Measurements from ENCODE around the gene SMG9.

Gene SMG9

DNA sequence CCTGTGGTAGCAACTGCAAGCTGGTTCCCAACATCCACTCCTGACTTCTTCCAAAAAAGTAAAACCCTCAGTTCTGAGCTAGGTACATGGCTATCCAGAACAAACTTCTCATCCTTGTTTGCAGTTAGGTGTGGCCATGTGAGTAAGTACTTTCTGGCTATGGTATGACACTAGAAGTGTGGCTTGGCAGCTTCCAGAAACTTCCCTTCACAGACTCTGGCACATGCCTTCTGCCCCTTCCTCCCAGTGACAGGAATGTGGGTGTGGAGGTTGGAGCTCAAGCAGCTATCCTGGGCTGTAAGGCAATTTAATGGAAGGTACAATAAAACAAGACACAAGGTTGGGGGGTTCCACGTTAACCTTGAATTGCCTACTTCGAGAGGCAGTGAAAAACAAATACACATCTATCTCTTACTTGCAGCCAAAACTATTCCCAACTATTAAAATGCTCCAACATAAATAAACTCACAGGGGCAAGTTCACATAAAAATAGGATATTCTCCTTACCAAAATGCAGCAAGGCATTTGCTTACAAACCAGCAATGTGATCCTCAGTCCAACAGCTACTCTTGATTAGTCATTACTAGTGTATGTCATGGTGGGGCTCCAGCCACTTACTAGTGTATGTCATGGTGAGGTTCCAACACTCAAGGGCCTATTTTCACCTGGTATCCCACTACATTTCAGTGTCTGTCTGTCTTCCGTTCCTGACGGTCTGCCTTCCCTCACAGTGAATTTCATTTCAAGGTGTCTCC is 3.1 kb downstream of the SMG9 start:
- no peak for FAIRE-seq

DNA sequence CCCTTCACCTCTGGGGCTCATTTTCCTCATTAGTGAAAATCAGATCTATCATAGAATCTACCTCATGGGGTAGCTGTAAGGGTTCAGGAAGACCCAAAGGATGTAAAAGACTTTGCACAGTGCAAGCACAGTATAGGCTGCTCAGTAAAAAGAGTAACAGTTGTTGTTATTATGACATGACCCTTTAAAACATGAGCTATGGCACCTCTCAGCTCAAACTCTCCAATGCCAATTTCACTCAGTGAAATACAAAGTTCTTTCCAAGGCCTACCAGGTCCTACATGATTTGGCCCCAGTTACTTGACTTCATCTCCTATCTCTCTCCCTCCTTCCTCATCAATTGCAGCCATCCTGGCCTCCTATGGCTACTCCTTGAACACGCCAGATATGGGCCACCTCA is 4.9 kb downstream of the SMG9 start:
- no peak for FAIRE-seq

DNA sequence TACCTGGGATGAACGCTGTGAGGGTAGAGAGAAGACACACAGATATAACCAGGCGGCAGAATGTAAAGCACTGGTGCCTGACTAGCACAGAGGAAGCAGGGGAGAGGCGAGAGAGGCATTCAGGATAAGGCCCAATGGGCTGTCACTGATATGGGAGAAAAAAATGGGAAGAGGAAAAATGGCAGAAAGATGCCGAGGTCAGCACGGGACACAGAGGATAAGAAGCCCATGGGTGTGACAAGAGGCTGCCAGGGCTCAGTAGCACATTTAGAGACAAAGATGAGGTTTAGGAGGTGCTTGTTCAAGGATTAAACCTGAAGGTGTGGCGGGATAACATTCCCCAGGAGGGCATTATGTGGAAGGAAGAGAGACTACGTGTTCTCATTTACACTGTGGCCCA is 5.6 kb downstream of the SMG9 start:
- no peak for FAIRE-seq

DNA sequence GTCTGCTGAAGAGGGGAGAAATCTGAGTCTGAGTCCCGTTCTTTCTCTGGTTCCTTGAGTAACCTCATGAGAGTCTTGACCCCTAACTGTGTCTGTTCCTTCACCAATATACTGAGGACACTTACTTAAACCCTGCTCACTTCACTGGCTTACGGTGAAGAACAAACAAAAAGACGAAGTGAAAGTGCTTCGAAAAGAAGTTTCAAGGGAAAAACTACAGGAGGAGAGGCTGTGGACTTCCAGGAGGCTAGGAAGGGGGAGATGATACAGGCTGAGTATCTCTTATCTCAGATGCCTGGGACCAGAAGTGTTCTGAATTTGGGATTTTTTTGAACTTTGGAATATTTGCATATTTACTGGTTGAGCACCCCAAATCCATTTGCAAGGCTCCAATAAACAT is 6.1 kb downstream of the SMG9 start:
- FAIRE-seq = no peak

DNA sequence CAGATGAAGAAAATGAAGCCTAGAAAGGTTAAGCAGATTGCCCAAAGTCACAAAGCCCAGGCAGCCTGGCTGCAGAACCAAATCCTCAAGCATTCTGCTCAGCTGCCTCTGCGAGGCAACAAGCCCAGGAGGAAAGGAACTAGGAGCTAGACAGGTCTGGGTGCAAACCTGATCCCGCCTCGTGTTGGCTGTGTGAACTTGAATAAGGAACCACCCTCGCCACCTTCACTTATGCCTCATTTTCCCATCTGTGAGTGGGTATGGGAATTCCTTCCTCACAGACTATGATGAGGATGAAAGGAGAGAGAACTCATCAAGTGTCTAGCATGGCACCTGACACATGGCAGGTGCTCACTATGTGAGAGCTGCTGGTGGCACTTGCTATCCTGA is 6.6 kb downstream of the SMG9 start:
- no peak for FAIRE-seq

DNA sequence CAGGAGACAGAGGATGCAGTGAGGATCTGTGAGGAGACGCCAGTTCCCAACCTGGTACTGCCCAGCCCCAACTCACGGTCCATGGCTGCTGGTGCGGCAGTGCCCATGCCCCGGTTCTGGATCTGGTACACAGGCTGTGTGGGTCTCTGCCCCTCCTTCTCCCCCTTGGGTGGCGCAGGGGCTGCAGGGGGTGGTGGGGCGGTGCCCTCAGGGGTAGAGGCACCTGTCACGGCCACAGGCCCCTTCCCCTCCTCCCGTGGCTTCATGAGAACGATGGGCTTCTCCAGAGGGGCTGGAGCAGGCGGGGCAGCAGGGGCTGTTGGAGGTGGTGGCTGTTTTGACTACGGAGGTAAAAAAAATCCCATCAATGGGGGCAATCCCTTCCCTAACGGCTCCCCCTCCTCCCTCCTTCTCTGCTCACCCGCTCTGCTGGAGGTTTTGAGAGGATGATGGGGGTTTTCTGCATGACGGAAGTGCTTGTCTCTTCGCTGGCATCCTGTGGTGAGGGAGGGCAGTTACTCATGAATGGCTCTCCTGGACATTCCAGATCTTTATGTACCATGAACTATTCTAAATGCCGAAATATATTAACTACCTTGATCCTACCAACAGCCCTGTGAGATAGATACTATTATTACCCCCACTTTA is 7.1 kb downstream of the SMG9 start:
- no peak for FAIRE-seq

DNA sequence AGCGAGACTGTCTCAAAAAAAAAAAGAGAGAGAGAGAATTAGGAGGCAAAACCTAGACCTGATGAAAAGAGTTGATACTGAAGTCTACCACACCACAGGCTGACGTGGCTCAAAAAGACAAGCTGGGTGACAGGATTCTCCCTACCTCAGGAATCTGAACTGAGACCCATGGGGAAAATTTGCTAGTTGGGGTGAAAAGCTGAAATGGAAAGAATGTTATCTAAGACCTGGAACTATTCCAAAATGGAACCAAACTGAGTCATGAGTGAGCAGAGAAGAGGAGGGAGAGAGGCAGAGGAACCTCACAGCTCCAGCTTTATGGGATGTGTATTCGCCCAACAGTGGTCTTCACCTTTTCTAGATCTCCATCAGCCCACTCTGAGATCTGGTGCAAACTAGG is 11.7 kb downstream of the SMG9 start:
- no peak for FAIRE-seq

DNA sequence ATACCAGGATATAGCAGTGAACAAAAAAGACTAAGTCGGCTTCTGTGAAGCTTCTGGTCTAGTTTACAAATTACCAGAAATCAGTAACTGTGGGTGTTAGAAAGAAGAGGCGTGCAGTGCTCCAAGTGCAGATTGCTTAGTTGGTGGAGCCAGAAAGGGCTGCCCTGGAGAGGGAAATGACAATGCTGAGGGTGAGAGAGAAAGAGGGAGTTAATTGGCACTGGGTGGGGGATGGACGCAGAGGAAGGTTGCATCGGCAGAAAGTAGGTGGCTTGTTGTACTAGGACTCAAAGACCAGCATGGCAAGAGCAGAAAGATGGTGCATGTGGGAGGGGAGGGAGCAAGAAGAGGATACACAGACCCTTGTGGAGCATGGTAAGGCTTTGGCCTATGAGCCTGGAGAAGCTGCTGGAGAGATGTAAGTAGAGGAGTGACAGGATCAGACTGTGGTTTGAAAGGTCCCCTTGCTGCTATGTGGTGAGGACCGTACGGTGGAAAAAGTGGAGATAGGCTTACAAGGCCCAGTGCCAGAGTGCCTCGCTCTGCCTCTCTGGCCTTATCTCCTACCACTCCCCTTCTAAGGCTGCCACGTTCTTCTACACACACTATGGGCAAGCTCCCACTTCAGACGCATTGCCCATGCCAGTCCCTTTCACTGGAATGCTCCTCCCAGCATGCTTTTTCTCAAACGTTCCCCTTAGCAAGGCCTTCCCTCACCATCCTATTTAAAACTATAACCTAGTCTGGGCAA is 13.5 kb downstream of the SMG9 start:
- FAIRE-seq = no peak

DNA sequence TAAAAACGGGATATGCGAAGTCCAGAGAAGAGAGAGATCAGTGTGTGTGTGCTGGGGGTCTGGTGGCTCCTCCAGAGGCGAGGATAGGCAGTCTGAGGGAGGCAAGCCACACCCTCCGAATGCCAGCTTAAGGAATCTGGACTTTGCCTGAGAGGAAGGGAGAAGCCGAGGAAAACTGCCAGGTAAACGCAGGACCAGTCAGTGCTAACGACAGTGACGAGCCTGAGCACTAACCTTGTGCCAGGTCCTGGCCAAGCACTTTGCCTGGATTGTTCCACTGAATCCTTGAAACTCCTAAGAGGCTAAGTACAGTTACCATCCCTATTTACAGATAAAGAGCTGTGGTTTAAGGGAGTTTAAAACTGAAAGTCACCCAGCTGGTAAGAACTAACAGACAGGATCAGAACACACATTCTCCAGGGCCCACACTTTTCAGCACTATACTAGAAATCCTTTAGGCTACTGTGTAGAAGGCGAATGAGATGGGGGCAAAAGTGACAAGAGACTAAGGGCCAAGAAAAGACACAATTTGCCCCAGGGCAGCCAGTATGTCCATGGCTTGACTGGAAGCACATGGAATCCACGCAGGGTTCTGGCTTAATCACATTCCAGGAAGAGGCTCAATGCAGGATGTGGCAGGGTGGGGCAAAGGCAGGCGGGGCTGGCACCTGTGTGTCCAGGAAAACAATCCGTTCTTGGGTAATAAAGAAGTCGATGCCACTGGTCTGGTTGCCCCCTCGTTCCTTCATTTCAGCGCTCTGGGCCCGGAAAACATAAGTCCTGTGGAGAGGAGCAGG is 15.1 kb downstream of the SMG9 start:
- FAIRE-seq = no peak

DNA sequence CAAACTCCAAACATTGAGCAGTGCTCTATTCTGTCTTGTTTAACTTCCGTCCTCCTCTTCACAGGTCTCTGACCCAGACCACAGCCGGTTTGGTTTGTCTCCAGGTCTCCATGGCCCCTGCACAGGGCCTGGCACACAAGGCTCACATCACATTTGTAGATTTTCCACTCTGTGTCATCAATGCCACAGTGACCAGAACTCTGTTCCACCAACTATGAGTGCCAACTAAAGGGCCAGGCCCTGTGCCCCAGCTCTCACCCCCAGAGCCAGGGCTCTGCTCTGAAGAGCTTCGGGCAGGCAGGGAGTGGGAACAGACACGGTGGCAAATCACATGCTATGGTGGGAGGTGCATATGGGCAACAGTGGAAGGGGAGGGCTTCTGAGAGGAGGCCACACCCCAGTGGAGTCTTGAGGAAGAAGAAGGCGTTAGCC is 16.0 kb downstream of the SMG9 start:
- FAIRE-seq = no peak

DNA sequence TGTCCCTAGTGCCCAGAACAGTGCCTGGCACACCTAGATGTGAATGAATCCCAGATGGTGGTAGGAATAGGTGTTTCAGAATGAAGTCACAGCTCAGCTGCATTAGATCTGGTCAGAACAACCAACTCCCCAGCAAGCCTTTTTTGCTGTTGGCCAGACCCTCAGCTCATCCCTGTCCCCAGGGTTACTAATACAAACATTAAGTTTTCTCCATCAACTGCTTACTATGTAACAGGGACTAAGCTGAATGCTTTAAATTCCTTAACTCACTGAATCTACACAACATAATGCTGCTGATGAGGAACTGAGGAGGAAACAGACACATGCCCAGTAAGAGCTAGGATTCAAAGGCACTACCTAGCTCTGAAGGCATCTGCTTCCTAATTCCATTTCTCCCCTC is 18.8 kb downstream of the SMG9 start:
- FAIRE-seq = no peak

DNA sequence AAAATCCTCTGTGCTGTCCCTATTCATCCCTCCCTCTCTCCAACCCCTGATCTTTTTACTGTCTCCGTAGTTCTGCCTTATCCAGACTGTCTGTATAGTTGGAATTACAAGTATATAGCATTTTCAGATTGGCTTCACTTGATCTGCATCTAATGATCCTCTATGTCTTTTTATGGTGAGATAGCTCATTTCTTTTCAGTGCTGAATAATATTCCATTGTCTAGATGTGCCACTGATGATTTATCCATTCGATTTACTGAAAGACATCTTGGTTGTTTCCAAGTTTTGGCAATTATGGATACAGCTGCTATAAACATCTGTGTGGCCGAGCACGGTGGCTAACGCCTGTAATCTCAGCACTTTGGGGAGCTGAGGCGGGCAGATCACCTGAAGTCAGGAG is 19.7 kb downstream of the SMG9 start:
- FAIRE-seq = no peak

DNA sequence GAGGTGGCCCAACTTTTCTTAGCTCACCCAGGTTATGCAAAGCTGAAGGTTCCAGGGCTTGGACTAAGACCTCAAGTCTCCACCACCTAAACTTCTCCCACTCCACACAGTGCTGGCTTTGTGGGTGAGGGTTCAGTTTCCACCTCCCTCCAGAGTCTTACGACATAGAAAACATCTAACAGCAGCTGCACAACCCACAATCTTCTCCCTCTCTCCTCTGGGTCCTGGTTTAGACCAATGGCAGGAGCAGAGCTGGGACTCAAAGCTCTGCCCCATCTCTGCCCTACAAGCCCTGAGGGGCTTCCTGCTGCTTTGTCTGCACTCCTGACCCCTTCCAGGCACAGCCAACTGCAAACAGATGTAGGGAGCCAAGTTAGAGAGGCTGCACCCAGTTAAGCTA is 22.9 kb downstream of the SMG9 start:
- FAIRE-seq = no peak

DNA sequence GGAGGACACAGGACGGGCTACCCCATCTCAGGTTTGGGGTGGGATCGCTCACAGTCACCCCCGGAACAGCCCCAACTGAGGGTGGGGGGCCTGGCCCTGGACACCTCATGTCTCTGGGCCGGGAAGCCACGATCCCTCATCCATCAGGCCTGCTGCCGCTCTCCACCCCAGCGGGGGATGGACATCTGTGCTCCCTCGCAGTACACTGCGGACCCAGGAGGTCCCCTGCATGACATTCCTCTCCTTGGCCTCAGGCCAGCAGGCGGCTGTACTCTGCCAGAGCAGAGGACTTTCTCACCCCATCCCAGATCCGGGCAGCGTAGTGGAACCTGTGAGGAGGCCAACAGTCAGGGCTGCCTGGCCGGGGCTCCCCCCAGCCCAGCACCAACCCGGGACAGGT is 23.4 kb downstream of the SMG9 start:
- FAIRE-seq = no peak

DNA sequence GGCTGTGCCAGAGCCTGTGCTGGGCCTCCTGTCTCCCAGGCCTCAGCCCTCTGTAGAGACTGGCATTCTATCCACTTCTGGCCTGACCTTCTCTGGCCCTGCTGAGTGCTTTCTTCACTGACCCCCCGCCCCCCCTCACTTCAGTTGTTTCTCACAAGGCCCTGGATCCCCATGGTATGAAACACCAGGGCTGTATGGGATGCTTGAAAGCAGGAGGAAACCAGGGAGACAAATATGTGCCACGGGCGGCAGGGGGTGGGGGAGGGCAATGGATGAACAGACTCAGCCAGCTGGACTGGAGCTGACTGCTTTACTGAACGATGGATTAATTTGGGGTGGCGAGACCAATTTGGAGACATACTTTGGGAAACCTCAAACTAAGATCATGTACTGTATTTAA is 24.8 kb downstream of the SMG9 start:
- no peak for FAIRE-seq

DNA sequence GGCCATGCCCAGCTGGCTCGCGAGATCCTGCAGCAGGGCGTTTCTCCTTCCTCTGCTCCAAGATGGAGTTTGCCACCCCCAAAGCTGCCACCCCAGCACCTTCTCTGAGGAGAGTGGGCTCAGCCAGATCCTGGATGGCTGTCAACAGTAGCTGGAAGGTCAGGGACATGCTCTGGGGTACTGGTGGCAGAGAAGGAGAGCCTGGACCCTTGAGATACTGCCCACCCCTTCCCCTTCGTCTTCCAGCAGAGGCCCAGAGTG is 27.2 kb downstream of the SMG9 start:
- FAIRE-seq = no peak

DNA sequence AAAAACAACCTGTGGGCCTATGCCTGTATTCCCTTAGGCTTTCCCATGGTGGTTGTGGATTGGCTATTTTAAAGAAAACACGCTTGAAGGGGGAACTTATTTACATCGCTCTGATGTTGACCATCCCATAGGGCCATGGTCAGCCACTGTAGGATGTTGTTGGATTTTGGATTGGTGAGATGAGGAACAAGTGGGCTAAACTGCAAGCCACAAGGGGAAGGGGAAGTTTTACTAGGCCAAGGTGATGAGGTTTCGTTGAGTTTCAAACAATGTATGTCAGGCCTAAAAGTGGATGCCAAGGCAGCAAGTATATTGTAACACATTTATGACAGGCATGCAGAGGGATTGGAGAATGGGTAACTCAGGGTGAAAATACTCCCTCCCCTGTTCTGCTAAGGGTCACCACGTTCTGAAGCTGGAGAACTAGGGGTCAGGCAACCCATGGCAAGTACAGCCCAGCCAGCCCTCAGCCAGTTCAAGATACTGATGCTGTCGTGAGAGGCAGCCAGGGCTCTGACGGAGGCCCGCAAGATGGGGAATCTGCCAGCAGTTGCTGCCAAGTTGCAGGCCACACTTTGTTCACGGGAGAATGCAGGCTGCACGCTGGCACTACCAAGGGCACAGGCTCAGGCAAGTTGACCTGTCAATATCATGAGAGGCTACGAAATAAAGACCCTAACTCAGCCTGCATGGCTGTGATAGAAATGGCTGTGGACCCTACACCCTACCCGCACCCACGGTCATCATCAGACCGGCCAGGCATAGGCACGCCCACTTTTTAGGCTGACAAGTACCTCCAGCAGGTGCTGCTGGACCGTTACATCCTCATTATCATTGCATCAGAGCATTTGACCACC is 27.8 kb downstream of the SMG9 start:
- no peak for FAIRE-seq

DNA sequence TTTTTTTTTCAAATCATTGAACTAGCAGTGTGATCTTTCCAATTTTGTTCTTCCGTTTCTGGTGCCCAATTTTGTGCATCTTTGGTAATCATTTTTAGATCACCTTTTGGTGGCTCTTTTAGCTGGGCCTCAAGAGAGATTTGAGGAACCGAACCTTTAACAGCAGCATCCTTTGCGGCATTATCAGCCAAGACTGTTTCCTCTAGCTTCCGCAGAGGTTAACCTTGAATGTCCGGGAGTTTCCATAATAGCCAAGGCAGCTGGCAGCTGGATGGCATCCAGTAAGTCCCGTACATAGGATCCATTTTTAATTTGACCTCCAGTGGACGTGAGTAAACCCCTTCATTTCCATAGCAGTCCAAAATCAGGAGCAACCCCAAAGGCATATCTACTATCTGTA is 29.3 kb downstream of the SMG9 start:
- FAIRE-seq = no peak

DNA sequence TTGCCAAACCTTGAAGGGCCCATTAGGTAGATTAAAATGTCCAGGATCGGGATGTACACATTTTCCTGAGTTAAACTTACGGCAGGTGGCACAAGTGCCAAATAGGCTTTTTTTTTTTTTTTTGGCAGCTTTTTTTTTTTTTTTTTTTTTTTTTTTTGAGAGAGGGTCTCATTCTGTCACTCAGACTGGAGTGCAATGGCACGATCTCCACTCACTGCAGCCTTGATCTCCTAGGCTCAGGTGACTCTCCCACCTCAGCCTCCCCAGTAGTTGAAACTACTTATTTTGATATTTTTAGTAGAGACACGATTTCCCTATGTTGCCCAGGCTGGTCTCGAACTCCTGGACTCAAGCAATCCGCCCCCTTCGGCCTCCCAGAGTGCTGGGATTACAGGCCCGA is 29.9 kb downstream of the SMG9 start:
- no peak for FAIRE-seq

DNA sequence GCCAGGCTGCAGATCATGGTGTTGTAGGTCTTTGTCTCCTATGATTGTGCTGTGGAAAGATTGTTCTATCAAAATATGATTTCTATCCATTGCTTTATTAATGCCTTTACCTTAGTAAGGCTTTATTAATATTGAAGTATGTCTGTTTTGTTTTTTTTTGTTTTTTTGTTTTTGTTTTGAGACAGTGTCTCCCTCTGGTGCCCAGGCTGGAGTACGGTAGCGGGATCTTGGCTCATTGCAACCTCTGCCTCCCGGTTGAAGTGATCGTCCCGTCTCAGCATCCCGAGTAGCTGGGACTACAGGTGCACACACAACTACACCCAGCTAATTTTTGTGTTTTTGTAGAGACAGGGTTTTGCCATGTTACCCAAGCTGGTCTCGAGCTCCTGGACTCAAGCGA is 31.2 kb downstream of the SMG9 start:
- no peak for FAIRE-seq

DNA sequence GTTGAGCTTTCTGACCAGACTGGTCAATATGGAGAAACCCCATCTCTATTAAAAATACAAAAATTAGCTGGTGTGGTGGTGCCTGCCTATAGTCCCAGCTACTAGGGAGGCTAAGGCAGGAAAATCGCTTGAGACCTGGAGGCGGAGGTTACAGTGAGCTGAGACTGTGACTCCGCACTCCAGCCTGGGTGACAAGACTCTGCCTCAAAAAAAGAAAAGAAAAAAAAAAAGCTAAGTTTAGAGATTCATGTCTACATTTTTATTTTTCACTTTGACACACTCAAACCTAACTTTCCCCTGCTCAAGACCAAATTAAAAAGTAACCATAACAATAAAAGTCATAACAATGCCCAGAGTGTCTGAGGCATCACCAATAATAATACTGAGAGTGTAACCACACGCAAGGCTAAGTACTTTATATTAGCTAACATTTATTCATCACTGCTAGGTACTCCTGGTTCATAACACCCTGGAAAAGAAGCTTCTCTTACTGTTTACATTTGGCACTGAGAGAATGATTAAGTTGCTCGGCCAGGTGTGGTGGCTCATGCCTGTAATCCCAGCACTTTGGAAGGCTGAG is 33.2 kb downstream of the SMG9 start:
- FAIRE-seq = no peak

DNA sequence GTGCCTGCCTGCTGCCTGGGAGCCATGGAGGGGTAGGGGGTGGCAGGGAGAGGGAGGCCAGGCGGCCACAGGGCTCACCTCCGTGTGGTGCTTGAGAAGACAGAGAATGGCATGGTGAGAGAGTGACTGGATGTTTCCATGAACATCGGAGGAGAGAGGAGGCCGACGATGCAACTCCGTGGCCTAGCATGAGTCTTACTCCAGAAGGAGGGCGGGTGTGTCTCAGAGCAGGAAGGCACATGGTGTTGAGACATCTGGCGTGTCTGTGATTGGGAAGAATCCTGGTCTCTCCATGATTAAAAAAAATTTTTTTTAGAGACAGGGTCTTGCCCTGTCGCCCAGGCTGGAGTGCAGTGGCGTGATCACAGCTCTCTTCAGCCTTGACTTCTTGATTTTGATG is 33.8 kb downstream of the SMG9 start:
- no peak for FAIRE-seq

All from A204.1 (cell line).